PC-3 (cell line): ENCODE measurements around the gene SPSB3. TPM values are rescaled to one million over a fixed set of nuclear protein-coding genes. Genes with fewer than 3 reads are reported as not detected.

Source experiments
- ATAC-seq: fragments of 200-7000 bp; cut with Tn5 transposase; 2 replicates; pipeline ENCODE4 v1.9.1; 2020; ENCODE audit warnings: mild to moderate bottlenecking, moderate library complexity
- BruUV-seq: library from RNA; stranded (reverse); fragments of 400-500 nt; replicated peaks from 2 replicates; lab custom pipeline; 2021; lab: Mats Ljungman, UMichigan
- CTCF ChIA-PET: fragments of 300-600 bp; sonication (Branson Sonifier 250); formaldehyde crosslinking; loops from one replicate; lab custom pipeline; 2022; ENCODE audit warnings: antibody characterized with exemption; lab: Charles Lee
- POLR2A ChIA-PET: fragments of 300-600 bp; sonication (Branson Sonifier 250); formaldehyde crosslinking; loops from one replicate; lab custom pipeline; 2022; ENCODE audit warnings: antibody characterized with exemption; ENCODE audit not compliant: unreplicated experiment; lab: Charles Lee
- DNase-seq: peaks from one replicate; pipeline ENCODE4 v3.0.0-alpha.2; 2015
- H2AFZ ChIP-seq: fragments of 300-600 bp; sonication (generic); 2 replicates; pipeline ENCODE4 v1.6.0; 2016; ENCODE audit warnings: antibody characterized with exemption, low read length
- H3F3A ChIP-seq: fragments of 300-600 bp; sonication (generic); one replicate; pipeline ENCODE4 v1.6.0; 2017; ENCODE audit warnings: antibody characterized with exemption, low read length, control low read depth, mild to moderate bottlenecking; ENCODE audit not compliant: unreplicated experiment
- H3K27ac ChIP-seq: fragments of 300-600 bp; sonication (generic); 2 replicates; pipeline ENCODE4 v1.5.1; 2016; ENCODE audit warnings: mild to moderate bottlenecking, low read length
- H3K27me3 ChIP-seq: fragments of 300-600 bp; sonication (generic); 2 replicates; pipeline ENCODE4 v1.6.1; 2016; ENCODE audit warnings: low read length, mixed read lengths
- H3K36me3 ChIP-seq: fragments of 300-600 bp; sonication (generic); 2 replicates; pipeline ENCODE4 v1.6.1; 2016; ENCODE audit warnings: low read depth, mixed run types, low read length, mixed read lengths
- H3K4me1 ChIP-seq: fragments of 300-600 bp; sonication (generic); 2 replicates; pipeline ENCODE4 v1.5.1; 2016; ENCODE audit warnings: low read length; ENCODE audit not compliant: insufficient read depth
- H3K4me2 ChIP-seq: fragments of 300-600 bp; sonication (generic); 2 replicates; pipeline ENCODE4 v1.6.0; 2016; ENCODE audit warnings: low read length
- H3K4me3 ChIP-seq: fragments of 300-600 bp; sonication (generic); 2 replicates; pipeline ENCODE4 v1.5.1; 2016; ENCODE audit warnings: mild to moderate bottlenecking, low read length, mixed read lengths
- H3K79me2 ChIP-seq: fragments of 300-600 bp; sonication (generic); 2 replicates; pipeline ENCODE4 v1.6.1; 2017; ENCODE audit warnings: low read length, mixed read lengths
- H3K9ac ChIP-seq: fragments of 300-600 bp; sonication (generic); 2 replicates; pipeline ENCODE4 v1.6.0; 2016; ENCODE audit warnings: mild to moderate bottlenecking, low read length
- H3K9me2 ChIP-seq: fragments of 300-600 bp; sonication (generic); replicated peaks from 2 replicates; pipeline ENCODE4 v1.6.1; 2016; ENCODE audit warnings: mixed run types, low read length, mixed read lengths
- H3K9me3 ChIP-seq: fragments of 300-600 bp; sonication (generic); 2 replicates; pipeline ENCODE4 v1.6.1; 2016; ENCODE audit warnings: low read length, mixed read lengths
- H4K20me1 ChIP-seq: fragments of 300-600 bp; sonication (generic); 2 replicates; pipeline ENCODE4 v1.6.1; 2016; ENCODE audit warnings: low read length, mixed read lengths
- EZH2 ChIP-seq: fragments of 300-600 bp; sonication (generic); IDR thresholded peaks from one replicate; pipeline ENCODE4 v1.6.1; 2017; ENCODE audit warnings: antibody characterized with exemption, mild to moderate bottlenecking, low read length; ENCODE audit not compliant: unreplicated experiment
- EZH2phosphoT487 ChIP-seq: fragments of 300-600 bp; sonication (generic); IDR thresholded peaks from 2 replicates; pipeline ENCODE4 v1.6.1; 2018; ENCODE audit warnings: mild to moderate bottlenecking, antibody characterized with exemption, low read length, borderline replicate concordance
- intact Hi-C: fragments of 100-400 bp; cut with micrococcal nuclease; formaldehyde crosslinking; loops from 2 replicates; pipeline ENCODE4 v1.9.0; 2023
- total RNA-seq: library from RNA; depleted of rRNA; stranded (reverse); fragments of >200 nt; gene quantifications from 2 replicates; pipeline ENCODE4 v1.2.3, GENCODE V29; 2014
- TF ChIP-seq, protein P1 (sequence below): fragments of 300-600 bp; sonication (generic); conservative IDR thresholded peaks from 2 replicates; pipeline ENCODE4 v1.5.1; 2017; ENCODE audit warnings: antibody characterized with exemption, low read depth, mild to moderate bottlenecking, low read length

SPSB3 gene
- total RNA-seq, 1 experiment from 2014 or later = 27.4 TPM

DNA sequence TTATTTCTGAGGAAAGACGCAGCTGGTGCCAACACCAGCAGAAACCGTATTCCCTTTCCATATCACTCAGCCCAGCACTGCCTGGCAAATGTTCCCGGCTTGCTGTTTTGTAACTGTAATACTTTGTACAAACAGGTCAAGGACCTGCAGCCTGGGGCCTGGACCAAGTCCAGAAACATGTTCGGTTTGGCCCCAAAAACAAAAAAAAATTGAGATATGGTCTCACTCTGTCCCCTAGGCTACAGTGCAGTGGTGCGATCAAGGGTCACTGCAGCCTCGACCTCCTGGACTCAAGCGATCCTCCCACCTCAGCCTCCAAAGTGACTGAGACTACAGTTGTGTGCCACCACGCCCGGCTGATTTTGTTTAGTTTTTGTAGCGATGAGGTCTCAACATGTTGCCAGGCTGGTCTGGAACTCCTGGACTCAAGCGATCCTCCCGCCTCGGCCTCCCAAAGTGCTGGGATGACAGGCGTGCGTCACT is 43.1 kb upstream of the SPSB3 start:
- peaks cover 15% of the 10 kb centered on the region; the same call in 1 of the 2 replicates for H4K20me1 ChIP-seq
- H3K4me2 ChIP-seq = peak overlapping the region; percentile 94
- H3F3A ChIP-seq = no peaks in the 10 kb centered on the region
- peaks cover 13% of the 10 kb centered on the region for H3K4me1 ChIP-seq
- DNase-seq (no peak), ATAC-seq (no peak)
- intact Hi-C loops = no loop called here
- H3K4me3 ChIP-seq = peak overlapping the region; percentile 75
- no peak for TF ChIP-seq EZH2
- TF ChIP-seq, protein P1, sequence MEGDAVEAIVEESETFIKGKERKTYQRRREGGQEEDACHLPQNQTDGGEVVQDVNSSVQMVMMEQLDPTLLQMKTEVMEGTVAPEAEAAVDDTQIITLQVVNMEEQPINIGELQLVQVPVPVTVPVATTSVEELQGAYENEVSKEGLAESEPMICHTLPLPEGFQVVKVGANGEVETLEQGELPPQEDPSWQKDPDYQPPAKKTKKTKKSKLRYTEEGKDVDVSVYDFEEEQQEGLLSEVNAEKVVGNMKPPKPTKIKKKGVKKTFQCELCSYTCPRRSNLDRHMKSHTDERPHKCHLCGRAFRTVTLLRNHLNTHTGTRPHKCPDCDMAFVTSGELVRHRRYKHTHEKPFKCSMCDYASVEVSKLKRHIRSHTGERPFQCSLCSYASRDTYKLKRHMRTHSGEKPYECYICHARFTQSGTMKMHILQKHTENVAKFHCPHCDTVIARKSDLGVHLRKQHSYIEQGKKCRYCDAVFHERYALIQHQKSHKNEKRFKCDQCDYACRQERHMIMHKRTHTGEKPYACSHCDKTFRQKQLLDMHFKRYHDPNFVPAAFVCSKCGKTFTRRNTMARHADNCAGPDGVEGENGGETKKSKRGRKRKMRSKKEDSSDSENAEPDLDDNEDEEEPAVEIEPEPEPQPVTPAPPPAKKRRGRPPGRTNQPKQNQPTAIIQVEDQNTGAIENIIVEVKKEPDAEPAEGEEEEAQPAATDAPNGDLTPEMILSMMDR = no peak
- no peak for TF ChIP-seq EZH2phosphoT487
- H3K27ac ChIP-seq = no peak overlapping the region
- POLR2A ChIA-PET = interaction anchor here (0.7 kb wide), 1 partner anchor 204 kb away, joined by 3 read pairs; no protein-coding TSS in a partner anchor
- CTCF ChIA-PET = no interaction called here
- H3K36me3 ChIP-seq = no peaks in the 10 kb centered on the region
- H3K9ac ChIP-seq = peak overlapping the region; percentile 35; the same call in 1 of the 2 replicates
- H3K79me2 ChIP-seq = peaks cover 48% of the 10 kb centered on the region
- no peaks in the 10 kb centered on the region for H3K9me2 ChIP-seq
- no peaks in the 10 kb centered on the region for H3K9me3 ChIP-seq
- TSS peak; percentile 50 for BruUV-seq
- no peaks in the 10 kb centered on the region for H3K27me3 ChIP-seq
- no peak overlapping the region for H2AFZ ChIP-seq

DNA sequence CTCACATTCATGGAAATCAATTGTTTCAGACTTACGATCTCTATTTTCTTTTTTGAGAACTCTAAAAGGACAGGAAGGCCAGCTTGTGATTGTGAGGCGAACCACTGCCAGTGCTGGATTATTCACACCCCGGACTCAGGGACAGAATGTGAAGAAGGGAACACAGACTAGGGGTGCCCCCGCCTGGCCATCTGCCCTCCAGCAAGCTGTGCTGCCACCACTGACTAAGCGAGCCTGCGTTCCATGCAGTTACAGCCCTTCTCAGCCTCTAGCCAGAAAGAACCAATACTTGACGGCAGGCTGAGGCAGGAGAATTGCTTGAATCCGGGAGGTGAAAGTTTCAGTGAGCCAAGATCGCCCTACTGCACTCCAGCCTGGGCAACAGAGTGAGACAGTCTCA is 41.5 kb upstream of the SPSB3 start:
- H3K27me3 ChIP-seq = no peaks in the 10 kb centered on the region
- H3K36me3 ChIP-seq = no peaks in the 10 kb centered on the region
- H3K9me3 ChIP-seq = no peaks in the 10 kb centered on the region
- ChIA-PET CTCF (interaction anchor here (0.6 kb wide), 1 partner anchor 66 kb away, joined by 19 read pairs; no protein-coding TSS in a partner anchor), POLR2A (no interaction called here)
- intact Hi-C loops = no loop called here
- DNase-seq (peak; percentile 6), ATAC-seq (no peak)
- H3K27ac ChIP-seq = no peak overlapping the region
- peaks cover 33% of the 10 kb centered on the region for H3K79me2 ChIP-seq
- no peaks in the 10 kb centered on the region for H3F3A ChIP-seq
- H3K4me2 ChIP-seq = no peak overlapping the region
- TF ChIP-seq EZH2phosphoT487 = no peak
- TF ChIP-seq, protein P1 = peak; percentile 26; the same call in 1 of the 2 replicates
- H3K9me2 ChIP-seq = no peaks in the 10 kb centered on the region
- no TSS peak for BruUV-seq
- H4K20me1 ChIP-seq = peaks cover 6% of the 10 kb centered on the region; the same call in 1 of the 2 replicates
- H2AFZ ChIP-seq = no peak overlapping the region
- peaks cover 5% of the 10 kb centered on the region for H3K4me1 ChIP-seq
- H3K9ac ChIP-seq = no peak overlapping the region
- H3K4me3 ChIP-seq = no peak overlapping the region

DNA sequence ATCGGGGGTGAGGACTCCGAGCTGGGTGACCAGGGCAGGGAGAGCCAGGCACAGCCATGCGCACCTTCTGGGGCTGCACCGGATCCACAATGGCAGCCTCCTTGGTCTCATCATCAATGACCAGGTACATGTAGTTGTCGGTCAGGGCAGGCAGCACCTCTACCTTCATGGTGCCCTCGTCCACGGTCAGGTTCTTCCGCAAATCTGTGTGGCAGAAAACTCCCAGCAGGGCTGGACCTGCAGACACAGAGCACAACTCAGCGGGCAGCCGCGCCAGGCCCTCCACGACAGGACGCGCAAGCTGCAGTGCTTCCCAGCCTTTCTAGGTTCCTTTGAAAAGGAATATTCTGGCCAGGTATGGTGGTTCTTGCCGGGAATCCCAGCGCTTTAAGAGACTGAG is 40.4 kb upstream of the SPSB3 start:
- intact Hi-C loops = no loop called here
- BruUV-seq = no TSS peak
- Histone ChIP-seq H3K4me2 (no peak overlapping the region), H3K9ac (no peak overlapping the region), H3K4me3 (no peak overlapping the region), H4K20me1 (no peaks in the 10 kb centered on the region), H3K9me3 (no peaks in the 10 kb centered on the region), H3K79me2 (peaks cover 23% of the 10 kb centered on the region), H2AFZ (no peak overlapping the region), H3K27ac (no peak overlapping the region), H3K27me3 (no peaks in the 10 kb centered on the region), H3K36me3 (no peaks in the 10 kb centered on the region), H3K4me1 (peaks cover 5% of the 10 kb centered on the region; the same call in 1 of the 2 replicates), H3K9me2 (no peaks in the 10 kb centered on the region), H3F3A (no peaks in the 10 kb centered on the region)
- POLR2A ChIA-PET = no interaction called here
- ATAC-seq (no peak), DNase-seq (no peak)
- TF ChIP-seq, protein P1 = no peak
- TF ChIP-seq EZH2 = no peak
- no peak for TF ChIP-seq EZH2phosphoT487
- CTCF ChIA-PET = no interaction called here
